Type B pancreatic cell (in vitro differentiated cells): Measurements from ENCODE around the gene UTP11. TPM values are rescaled to one million over a fixed set of nuclear protein-coding genes. Genes with fewer than 3 reads are reported as not detected.
A peak's percentile ranks its signal among the peaks of the same experiment; 100 is the strongest.

Experiments
- DNase-seq: peaks from one replicate; pipeline ENCODE4 v3.0.0; 2021; ENCODE audit warnings: mixed read lengths; ENCODE audit not compliant: unreplicated experiment; ENCODE audit errors: extremely low spot score
- H3K27ac Mint-ChIP-seq: 2 replicates; pipeline ENCODE4 v1.8.0; 2021; ENCODE audit warnings: mild to moderate bottlenecking, mixed read lengths
- H3K27me3 Mint-ChIP-seq: 2 replicates; pipeline ENCODE4 v1.8.0; 2021; ENCODE audit warnings: mixed read lengths
- H3K36me3 Mint-ChIP-seq: 2 replicates; pipeline ENCODE4 v1.8.0; 2021; ENCODE audit warnings: mixed read lengths
- H3K4me1 Mint-ChIP-seq: one replicate; pipeline ENCODE4 v1.8.0; 2021; ENCODE audit warnings: mixed read lengths; ENCODE audit not compliant: unreplicated experiment
- H3K4me3 Mint-ChIP-seq: 2 replicates; pipeline ENCODE4 v1.8.0; 2021; ENCODE audit warnings: mild to moderate bottlenecking, mixed read lengths
- H3K9me3 Mint-ChIP-seq: 2 replicates; pipeline ENCODE4 v1.8.0; 2021; ENCODE audit warnings: mixed read lengths
- CTCF ChIP-seq: fragments of 200-600 bp; sonication (generic); conservative IDR thresholded peaks from 2 replicates; pipeline ENCODE4 v1.5.0; 2021; ENCODE audit warnings: antibody characterized with exemption, mild to moderate bottlenecking
- total RNA-seq: library from RNA; stranded (reverse); gene quantifications from 2 replicates; pipeline ENCODE4 v1.2.1, GENCODE V29; 2021; ENCODE audit warnings: low replicate concordance

Gene UTP11
- total RNA-seq, 1 donor from 2014 or later = 33.1 TPM

GRCh38 chr1:38014171-38014570 is 1.6 kb downstream of the UTP11 start:
- no peaks in the 10 kb centered on the region for H3K9me3 Mint-ChIP-seq
- H3K27ac Mint-ChIP-seq = peak overlapping the region; percentile 36
- H3K4me1 Mint-ChIP-seq = peaks cover 27% of the 10 kb centered on the region
- H3K27me3 Mint-ChIP-seq = peaks cover 2% of the 10 kb centered on the region
- H3K36me3 Mint-ChIP-seq = no peaks in the 10 kb centered on the region
- H3K4me3 Mint-ChIP-seq = peak overlapping the region; percentile 97
- DNase-seq = no peak
- TF ChIP-seq CTCF = no peak

DNA sequence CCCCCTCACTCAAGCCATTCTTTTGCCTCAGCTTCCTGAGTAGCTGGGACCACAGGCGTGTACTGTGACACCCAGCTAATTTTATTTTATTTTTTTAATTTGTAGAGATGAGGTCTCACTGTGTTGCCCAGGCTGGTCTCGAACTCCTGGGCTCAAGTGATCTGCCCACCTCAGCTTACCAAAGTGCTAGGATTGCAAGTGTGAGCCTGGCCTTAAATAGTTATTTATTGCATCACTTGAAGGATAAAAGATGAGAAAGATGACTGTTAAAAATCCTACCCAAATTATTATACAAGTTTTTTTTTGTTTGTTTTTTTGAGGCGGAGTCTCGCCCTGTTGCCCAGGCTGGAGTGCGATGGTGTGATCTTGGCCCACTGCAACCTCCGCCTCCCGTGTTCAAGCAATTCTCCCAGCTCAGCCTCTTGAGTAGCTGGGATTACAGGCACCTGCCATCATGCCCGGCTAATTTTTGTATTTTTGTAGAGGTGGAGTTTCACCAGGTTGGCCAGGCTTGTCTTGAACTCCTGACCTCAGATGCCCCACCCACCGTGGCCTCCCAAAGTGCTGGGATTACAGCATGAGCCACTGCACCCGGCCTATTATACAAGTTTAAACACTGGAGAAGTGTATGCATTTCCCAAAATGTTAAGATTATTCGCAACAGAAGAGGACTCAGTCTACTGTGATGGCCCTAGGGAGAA is 2.3 kb downstream of the UTP11 start:
- no peak overlapping the region for H3K4me3 Mint-ChIP-seq
- no peak for DNase-seq
- H3K4me1 Mint-ChIP-seq = peaks cover 27% of the 10 kb centered on the region
- no peak overlapping the region for H3K27ac Mint-ChIP-seq
- no peaks in the 10 kb centered on the region for H3K9me3 Mint-ChIP-seq
- H3K36me3 Mint-ChIP-seq = no peaks in the 10 kb centered on the region
- peaks cover 2% of the 10 kb centered on the region for H3K27me3 Mint-ChIP-seq
- no peak for TF ChIP-seq CTCF

GRCh38 chr1:38015978-38016725 is 3.6 kb downstream of the UTP11 start:
- H3K4me1 Mint-ChIP-seq = peaks cover 26% of the 10 kb centered on the region
- H3K27ac Mint-ChIP-seq = no peak overlapping the region
- peak overlapping the region; percentile 37 for H3K4me3 Mint-ChIP-seq
- DNase-seq = no peak
- no peaks in the 10 kb centered on the region for H3K9me3 Mint-ChIP-seq
- H3K27me3 Mint-ChIP-seq = peaks cover 2% of the 10 kb centered on the region
- no peak for TF ChIP-seq CTCF
- H3K36me3 Mint-ChIP-seq = peaks cover 5% of the 10 kb centered on the region

GRCh38 chr1:38018864-38019343 is 6.4 kb downstream of the UTP11 start:
- no peak overlapping the region for H3K27ac Mint-ChIP-seq
- no peak overlapping the region for H3K4me3 Mint-ChIP-seq
- peak; percentile 74 for TF ChIP-seq CTCF
- peaks cover 14% of the 10 kb centered on the region for H3K36me3 Mint-ChIP-seq
- no peak for DNase-seq
- H3K4me1 Mint-ChIP-seq = peaks cover 9% of the 10 kb centered on the region
- H3K27me3 Mint-ChIP-seq = no peaks in the 10 kb centered on the region
- H3K9me3 Mint-ChIP-seq = no peaks in the 10 kb centered on the region

DNA sequence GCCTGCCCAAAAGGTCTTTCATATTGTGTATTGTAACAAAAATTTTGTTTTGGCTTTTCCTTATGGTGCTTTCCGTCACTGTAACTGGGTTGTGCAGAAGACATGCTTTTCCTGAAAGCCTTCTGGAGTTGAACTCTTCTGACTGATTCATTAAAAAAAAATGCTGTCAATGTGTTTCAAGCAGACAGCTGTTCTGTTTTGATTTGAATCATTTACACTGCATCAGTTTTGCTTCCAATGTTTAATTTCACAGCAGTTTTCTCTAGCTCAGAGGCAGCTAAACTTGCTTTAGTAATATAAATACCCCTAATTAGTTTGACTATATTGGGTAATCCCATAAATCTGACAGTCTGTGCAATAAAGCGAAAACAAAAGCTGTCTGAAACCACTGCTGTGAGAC is 7.9 kb downstream of the UTP11 start:
- no peaks in the 10 kb centered on the region for H3K27me3 Mint-ChIP-seq
- no peak for TF ChIP-seq CTCF
- peaks cover 6% of the 10 kb centered on the region for H3K4me1 Mint-ChIP-seq
- H3K9me3 Mint-ChIP-seq = no peaks in the 10 kb centered on the region
- peaks cover 17% of the 10 kb centered on the region for H3K36me3 Mint-ChIP-seq
- H3K27ac Mint-ChIP-seq = no peak overlapping the region
- DNase-seq = no peak
- no peak overlapping the region for H3K4me3 Mint-ChIP-seq
